GM10248 (cell line): ENCODE results near the gene MED25.

Experiments used
- CTCF ChIA-PET: fragments of 300-600 bp; sonication (Branson Sonifier 250); formaldehyde crosslinking; extraction: SDS; loops from one replicate; lab custom pipeline; 2021; ENCODE audit warnings: antibody characterized with exemption; lab: Yijun Ruan, JAX
- POLR2A ChIA-PET: fragments of 350-650 bp; sonication (Branson Sonifier 250); formaldehyde crosslinking; extraction: SDS; loops from one replicate; lab custom pipeline; 2020; ENCODE audit warnings: antibody characterized with exemption; lab: Yijun Ruan, JAX
- DNase-seq: peaks from one replicate; pipeline ENCODE4 v3.0.0; 2012; ENCODE audit errors: extremely low spot score
- CTCF ChIP-seq: IDR thresholded peaks from 2 replicates; pipeline ENCODE4 v1.5.1; 2012; ENCODE audit warnings: mild to moderate bottlenecking, low read depth; ENCODE audit errors: extremely low read depth, missing control alignments, control extremely low read depth

Gene MED25

GRCh38 chr19:49884760-49885159 lies 66.7 kb downstream of the MED25 start:
- no peak for DNase-seq
- TF ChIP-seq CTCF = no peak
- ChIA-PET CTCF (interaction anchor here (1.9 kb wide), 1 partner anchor 9 kb away, joined by 5 read pairs; no protein-coding TSS in a partner anchor), POLR2A (no interaction called here)
